Stimulated activated CD8-positive, alpha-beta memory T cell treated with anti-CD3 and anti-CD28 coated beads, Interleukin-4, amount 100 ng/mL, for 1 hour (primary cell): ENCODE data around the gene RTP5.
"Not testable (repeated sequence)": the region's sequence is repeated elsewhere in the genome, so short reads cannot be mapped to it uniquely, and the experiment has no call there.

Experiments
- DNase-seq, 2 donors: peaks; one replicate each; pipeline ENCODE4 v3.0.0-alpha.2; 2020; ENCODE audit warnings: low read depth in 2 of 2, low spot score in 1 of 2

RTP5 gene

GRCh38 chr2:241922411-241922810 lies 52.9 kb downstream of the RTP5 start:
- DNase-seq: no peak

GRCh38 chr2:241922816-241923601 lies 53.5 kb downstream of the RTP5 start:
- DNase-seq: not testable (repeated sequence)
